ENCODE data around the gene DPH3. TPM values are rescaled to one million over a fixed set of nuclear protein-coding genes. Genes with fewer than 3 reads are reported as not detected.

DPH3 gene
- total RNA-seq, 1 donor from 2014 or later, result 29.8 TPM

DNA sequence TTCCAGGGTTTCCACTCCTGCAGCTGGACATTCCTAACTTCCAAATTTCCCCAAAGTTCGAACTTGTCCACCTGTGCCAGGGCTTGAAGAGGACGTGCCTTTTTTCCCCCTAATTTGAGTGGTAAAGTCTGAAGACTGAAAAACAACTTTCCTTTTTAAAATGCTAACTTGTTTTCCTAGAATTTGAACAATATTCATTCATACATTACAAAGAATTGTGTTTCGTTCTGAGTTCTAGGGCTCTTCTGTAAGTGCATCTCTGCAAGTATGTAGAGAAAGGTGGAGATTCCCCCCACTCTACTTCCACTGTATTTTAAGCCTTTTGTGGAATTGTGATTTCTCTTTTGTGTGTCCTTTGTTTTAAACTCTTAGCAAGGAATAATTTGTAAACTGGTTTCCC lies 9.4 kb downstream of the DPH3 start:
- no peak for DNase-seq (ENCODE audit: low read depth in 2 of 2)

DNA sequence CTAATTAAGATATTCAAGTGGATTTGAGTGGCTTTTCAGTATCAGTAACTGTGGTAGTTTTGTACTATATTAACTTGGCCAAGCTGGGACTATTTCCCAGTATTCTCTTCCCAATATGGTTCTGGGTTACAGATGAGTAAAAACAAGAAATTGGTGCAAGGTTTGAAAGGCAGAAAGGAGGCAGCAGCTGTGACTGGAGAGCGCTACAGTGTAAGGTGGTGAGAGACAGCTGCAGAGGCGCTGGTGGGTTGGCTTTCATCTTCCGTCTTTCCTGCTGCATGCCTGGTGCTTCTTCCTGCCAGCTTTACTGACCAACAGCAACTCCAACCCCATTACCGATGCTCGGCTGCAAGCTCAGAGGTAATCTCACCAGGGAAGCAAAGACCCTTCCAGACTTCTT lies 9.8 kb downstream of the DPH3 start:
- no peak for DNase-seq (ENCODE audit: low read depth in 2 of 2)

DNA sequence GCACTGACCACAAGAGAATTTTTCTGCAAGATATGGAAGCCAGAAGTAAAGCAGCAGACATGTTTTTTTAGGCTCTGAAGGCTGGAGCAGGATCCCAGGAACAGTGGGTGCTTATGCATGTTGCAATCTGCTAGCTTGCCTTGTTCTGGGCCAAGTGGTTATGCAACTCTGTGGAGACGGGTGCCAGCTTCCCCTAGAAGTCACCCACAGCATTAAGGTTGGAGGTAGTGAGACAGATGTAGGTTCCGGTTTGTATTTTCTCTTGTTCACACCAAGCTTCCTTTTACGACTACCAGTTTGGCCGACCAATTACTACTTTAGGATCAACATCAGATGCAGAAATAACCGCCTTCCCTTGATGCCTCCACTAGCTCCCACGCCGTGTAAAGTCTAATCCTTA lies 11.1 kb downstream of the DPH3 start:
- DNase-seq (ENCODE audit: low read depth in 2 of 2), result no peak

DNA sequence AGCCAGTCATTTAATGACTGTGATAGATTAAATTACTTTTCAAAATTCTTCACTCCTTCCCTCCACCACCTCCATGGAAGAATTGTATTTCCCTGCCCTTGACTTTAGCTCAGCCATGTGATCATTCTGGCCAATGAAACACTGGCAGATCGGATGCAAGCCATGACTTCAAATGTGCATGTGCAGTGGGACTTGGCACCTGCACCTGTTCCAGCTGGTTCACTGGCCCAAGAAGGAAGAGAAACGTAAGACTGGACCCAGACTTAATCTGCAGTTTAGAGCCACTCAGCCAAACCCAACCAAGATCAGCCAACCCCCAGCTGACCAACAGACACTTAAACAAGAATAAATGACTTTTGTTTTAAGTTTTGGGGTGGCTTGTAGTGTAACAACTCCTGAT lies 11.8 kb downstream of the DPH3 start:
- no peak for DNase-seq (ENCODE audit: low read depth in 2 of 2)

DNA sequence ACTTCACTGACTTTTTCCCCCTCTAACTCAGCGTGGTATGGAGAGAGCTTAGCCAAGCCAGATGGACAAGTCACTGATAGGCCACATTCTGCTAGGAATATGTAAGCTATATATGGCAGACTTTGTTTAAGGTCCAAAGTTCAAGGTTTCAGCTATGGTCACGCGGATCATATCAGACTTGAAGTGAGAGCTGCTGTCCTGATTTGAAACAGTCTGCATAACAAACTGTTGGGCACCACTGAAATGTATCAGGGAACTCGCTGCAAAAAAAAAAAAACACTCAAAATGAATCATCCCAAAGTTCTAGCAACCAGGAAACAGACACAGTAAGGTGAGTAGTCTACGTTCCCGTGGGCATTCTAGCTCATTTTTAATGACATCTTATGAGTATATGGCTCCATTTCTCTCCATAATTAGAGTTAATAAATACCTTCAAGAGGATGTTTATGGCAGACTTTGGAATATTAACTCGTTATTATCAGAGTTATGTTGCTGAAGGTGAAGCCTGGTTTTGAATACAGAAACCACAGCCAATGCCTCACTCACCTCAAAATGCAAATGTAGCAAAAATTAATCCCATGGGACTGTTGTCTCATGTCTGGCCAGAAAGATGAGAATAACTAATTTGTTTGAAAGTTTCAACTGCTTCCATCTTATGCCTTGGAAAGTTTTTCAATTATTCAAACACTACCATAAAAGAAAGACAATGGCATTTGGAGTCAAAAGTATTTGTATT lies 12.3 kb downstream of the DPH3 start:
- DNase-seq (ENCODE audit: low read depth in 2 of 2), result peak in 1 of 2 donors; percentile 55

DNA sequence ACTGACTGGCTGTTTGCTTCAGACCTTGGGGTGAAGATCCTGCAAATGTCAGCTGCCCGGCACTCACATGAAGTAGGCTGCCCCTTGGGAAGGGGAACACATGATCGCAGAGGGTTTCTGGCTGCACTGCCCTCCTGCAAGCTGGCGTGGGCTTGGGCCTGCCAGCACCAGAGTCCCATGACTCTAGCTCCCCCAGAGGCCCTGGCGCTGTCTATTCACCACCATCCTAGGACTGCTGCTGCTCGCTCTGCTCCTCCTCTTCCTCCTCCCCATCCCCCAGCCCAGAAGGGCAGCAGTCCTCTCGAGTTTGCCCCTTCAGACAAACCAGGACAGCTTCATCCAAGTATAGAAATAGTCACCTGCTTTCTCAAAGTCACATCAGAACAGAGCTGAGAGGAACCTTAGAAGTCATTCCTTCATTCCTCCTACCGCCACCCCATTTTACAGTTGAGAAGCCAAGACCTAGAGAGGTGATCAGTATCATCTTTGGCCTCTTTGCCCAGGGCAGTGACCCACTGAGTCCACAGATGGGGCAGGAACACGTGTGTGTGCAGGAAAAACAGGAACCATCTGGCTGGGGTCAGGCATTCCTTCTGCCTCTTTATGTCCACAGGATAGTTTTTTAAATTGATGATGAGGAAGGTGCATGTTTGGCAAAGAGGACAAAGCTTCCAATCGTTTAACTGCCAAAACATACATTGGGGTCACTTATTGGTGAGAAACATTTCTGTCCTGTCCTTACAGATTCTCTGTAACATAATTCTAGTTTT lies 13.2 kb downstream of the DPH3 start:
- DNase-seq (ENCODE audit: low read depth in 2 of 2), result peak; percentile 19 to 89

DNA sequence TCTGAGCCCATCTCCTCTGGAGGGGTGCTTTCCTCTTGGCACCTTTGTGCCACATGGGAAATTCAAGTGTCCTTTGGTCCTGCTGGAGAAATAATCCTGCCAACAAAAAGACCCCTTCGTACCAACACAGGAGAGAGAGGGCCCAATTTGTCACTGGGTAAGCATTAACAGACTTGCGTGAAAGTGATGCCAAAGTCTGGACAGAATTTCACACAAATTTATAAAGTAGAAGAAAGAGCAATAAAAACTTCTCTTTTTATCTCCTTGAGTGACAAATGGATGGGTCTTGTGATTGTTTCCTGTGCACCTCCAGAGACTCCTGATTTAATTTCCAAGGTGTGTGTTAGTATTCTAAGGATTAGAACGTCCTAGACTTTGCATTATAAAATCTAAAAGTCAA lies 14.9 kb downstream of the DPH3 start:
- no peak for DNase-seq (ENCODE audit: low read depth in 2 of 2)

DNA sequence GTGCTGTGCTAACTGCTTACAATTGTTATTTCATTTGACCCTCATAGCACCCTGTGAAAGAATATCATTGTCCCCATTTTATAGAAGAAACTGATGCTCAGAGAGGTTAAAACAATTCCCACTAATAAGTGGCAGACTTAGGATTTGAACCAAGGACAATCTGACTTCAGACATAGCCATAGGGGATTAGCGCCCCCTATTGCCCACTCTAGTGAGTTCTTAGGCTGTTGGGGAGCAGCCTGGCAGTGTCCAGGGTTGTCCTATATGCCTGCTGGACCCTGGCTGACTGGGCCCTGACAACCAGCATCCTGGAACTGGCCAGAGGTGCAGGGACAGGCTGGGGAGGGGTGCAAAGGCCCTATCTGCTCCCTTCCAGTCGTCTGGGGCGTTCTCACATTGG lies 15.4 kb downstream of the DPH3 start:
- DNase-seq (ENCODE audit: low read depth in 2 of 2), result peak; percentile 48 to 55

DNA sequence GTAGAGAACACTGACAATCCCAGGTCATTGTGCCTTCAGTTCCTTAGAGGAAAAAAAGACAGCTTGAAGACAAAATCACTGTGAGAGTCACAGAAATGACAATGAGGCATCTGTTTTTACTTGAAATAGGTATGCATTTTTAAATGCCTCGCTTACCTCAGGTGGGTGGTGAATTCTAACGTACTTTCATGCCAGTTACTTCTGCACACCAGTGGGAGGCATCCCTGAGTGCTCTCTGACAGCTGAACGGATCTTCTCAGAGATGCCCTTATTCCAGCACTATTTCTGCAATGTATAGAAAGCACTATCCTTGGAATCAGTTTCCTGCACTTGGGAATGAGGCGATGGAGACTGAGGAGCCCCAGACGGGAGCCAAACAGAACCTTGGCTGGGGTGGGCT lies 16.2 kb downstream of the DPH3 start:
- DNase-seq (ENCODE audit: low read depth in 2 of 2), result no peak

DNA sequence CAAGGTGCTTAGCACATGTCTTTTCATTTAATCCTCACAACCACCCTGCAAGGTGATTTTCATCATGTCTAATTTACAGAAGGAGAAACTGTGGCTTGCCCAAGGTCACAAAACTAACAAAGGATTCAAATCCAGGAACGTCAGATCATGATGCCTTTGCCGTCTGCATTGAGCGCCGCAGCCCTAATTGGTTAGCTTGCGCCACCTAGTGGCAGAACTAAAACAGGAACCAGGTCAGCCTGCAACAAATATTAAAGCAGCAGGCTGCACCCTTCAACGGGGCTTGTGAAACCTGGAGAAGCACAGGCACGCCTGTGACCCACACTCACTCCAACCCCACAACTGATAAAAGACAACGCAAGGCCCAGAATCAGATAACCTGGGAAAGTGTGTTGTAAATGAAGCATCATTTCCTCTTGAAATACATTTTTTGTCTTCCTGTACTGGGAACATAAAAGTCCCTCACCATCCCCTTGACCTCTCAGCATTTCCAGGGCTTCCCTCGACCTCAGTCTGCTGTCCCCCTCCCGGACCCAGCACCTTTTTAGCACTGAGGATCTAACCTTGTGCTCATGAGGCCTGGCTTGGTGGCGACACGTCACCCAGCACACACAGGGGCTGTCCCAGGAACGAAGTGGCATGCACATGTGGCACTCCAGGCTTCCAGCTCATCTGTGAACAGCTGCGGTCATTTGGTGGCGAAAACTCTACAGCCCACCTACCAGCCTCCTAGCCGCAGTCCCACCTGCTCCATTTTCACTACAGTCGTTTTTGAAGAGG lies 17.3 kb downstream of the DPH3 start:
- peak; percentile 82 to 90 for DNase-seq (ENCODE audit: low read depth in 2 of 2)

DNA sequence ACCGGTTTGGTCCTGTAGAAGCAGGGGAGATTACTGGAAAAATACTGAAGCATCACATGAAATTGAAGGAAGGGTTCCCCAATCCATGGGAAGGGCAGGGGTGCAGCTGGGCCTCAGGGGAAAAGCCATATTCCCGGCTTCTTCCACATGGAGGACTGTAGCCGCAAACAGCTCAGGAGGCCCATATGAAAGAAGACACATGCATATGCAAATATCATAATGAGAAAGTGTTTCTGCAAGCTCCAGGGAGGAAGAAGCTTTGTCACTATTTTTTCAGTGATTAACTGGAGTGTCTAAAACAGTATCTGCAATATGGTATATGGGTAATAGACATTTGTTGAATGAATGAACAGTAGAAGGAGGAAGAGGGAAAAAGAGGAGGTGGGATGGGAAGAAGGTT lies 19.1 kb downstream of the DPH3 start:
- no peak for DNase-seq (ENCODE audit: low read depth in 2 of 2)

DNA sequence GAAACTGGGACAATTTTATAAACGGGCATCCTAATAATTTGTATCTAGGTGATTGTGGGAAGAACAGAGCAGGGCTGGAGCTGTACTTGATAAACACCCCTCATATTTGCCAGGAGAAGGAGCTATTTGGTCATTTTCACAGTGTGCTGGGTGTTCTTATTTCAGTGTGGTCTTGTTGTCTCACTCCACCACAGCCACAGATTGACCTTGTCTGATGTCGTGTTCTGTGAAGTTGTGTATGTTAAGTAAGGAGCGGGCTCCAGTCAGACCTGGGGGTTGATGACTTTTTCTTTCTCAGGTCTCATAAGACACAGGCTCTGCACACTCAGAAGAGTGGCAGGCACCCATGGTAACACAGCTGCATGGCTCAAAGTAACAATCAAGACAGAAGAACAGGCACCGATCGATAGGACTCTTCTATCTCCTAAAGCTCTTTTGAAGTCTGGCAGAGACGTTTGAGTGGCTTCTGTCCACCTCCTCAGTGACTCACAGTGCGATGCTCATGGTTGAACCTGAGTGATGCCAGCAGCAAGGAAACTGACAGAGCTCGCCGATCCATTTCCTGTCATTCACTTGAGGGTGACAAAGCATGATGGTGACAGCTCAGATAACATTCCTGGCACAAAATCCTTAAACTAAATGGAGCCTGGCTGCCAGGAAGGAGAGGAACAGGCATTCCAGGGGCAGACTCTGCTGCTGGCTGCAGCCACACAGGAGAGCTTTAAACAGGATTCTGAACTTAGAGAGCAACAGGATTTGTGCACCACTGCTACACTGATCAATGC lies 20.8 kb downstream of the DPH3 start:
- DNase-seq (ENCODE audit: low read depth in 2 of 2), result peak; percentile 34 to 58

DNA sequence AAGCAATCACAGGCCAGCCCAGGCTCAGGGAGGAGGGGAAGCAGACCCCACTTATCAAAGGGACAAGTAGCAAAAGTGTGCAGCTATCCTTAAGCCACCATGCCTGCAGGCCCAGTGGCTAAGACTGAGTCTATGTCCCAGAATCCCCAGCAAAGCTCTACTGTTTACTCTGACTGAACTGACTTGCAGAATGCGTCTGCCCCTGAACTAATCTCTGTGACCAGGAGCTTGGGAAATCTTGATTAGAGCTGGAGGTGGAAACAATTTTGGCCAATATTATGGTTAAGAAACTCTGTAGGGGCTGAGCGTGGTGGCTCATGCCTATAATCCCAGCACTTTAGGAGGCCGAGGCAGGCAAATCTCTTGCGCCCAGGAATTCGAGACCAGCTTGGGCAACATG lies 22.6 kb downstream of the DPH3 start:
- DNase-seq (ENCODE audit: low read depth in 2 of 2), result no peak

DNA sequence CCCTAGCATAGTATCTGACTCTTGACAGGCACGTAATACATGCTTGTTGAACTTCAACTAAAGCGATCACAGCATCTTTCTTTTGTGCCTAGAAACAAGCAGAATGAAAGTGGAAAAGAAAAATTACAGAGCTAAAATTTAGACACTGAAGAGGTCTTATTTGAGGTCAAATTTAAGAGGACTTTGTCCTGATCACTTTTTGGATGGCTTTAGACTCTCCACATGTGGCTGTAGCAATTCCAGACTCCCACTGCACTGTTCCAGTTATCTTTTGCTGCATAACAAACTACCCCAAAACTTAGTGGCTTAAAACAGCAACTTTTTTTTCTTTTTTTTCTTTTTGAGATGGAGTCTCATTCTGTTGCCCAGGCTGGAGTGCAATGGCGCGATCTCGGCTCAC lies 23.5 kb downstream of the DPH3 start:
- no peak for DNase-seq (ENCODE audit: low read depth in 2 of 2)

DNA sequence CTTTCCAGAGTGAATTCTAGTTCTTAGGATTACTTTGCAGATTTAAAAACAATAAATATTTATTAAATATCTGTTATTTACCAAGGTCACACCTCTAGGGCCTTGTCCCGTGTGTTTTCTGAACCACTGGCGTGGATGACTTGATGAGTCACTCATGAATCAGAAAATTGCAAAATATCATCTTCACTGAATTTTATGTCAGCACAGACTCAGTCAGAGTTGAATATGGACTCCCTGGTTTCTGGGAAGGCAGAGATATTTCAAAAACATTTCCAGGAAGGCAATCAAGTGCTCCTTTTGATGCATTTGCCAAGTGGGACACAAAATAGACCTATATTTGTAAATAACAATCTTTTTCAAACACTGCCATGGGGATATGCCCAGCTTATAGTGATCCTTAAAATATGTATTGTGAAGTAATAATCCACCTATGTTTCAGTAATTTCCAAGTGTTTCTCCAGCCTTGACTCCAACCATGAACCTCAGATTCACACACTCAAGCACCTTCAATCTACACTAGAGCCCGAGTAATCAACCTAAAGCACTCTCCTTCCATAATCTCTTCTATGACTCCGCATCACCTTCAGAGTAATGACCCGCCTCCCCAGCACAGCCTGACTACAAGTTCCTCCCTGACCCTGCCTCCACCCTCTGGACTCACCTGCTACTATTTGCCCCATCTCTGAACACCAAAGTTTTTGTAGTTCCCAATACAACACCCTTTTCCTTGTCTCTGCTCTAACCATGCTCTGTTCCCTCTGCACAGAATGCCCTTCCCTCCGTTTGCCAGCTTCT lies 24.3 kb downstream of the DPH3 start:
- peak; percentile 23 to 29 for DNase-seq (ENCODE audit: low read depth in 2 of 2)

DNA sequence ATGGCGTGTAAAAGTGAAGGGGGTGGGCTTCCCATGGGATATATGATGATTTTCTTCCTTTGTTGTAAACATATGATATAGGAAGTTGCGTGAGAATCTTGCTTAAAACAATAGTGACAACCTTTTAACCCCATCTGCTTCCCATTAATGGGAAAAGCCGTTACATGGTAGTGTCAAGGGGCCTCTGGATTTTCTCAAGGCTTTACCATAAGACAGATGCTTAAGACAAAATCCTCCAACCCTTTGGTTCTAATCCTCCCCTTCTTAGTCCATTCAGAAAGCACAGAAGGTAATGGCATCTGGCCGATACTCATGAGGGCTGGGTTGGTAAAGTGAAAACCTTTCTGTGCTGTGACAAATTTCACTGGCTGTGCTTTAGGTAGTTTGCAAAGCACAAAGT lies 25.0 kb downstream of the DPH3 start:
- no peak for DNase-seq (ENCODE audit: low read depth in 2 of 2)

DNA sequence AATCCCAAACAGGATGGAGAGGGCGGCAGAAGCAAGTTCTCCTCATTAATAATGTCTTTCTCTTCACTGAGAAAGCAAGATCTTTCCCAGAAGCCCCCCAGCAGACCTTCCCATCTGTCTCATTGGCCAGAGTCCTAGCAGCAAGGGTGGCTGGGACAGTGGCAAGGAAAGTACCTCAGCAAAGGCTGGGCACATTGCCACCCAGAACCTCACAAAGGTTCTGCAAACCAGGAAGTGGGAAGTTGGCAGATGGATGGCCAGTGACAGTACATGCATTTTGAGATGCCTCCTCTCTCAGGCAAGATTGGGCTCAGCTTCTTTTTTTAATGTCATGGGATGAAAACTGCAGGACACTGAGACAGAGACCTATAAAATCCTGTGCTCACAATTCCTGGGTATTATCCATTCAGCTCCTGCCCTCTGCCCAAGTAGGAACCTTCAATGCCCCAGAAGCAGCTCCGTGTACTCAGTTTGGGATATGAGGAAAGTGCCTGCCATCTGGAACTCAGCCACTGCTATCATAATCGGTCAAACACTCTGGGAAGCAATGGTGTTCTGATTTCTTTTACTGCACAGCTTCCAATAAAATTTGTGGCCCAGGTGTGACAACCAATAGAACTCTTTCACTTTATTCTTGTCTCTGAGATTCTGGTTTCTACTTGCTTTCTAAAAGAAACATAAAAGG lies 25.5 kb downstream of the DPH3 start:
- no peak for DNase-seq (ENCODE audit: low read depth in 2 of 2)

DNA sequence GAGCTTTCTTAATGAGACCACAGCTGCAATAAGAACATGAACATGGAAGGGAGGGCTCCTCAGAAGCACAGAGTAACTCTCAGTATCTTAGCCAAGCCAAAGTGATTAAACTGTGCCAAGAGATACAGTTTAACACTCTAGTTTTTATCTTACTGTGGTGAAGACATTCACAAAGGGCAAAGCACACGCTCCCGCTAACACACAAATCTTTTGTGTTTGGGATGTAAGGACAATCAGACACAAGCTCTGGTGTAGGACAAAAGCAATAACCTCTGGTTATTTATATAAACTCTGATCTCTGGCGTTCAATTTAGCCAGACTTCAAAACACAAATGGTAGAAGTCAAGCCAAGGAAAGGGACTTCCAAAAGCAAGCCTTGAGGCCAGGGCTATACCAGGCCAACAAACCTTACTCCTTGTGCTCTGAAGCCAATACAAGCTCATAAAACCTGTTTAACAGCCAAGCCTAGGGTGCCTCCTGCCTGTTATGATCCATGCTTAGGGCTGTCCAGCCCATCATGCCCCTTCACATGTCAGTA lies 27.8 kb downstream of the DPH3 start:
- DNase-seq (ENCODE audit: low read depth in 2 of 2), result no peak

DNA sequence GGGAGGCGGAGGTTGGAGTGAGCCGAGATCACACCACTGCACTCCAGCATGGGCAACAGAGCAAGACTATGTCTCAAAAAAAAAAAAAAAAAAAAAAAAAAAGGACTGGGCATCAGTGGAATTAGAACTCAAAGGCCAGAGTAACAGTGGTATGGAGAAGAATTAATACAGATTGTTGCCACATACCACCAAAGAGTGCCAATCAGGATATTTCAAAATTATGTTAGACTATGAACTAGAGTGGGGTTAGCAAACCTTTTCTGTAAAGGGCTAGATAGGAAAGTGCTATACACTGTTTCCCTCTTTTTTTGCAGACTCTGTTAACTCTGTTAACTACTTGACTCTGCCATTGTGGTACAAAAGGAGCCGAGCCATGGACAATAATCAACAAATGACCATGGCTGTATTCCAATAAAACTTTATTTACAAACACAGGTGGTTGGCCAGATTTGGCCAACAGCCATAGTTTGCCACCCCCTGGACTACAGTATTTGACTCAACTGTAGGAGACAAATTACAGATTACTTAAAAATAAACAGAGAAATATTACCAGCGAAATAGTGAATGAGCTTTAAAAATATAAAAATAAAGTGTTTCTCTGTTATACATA lies 28.6 kb downstream of the DPH3 start:
- no peak for DNase-seq (ENCODE audit: low read depth in 2 of 2)
